IMR-90 (cell line): ENCODE results near the gene ARHGEF4. TPM values are rescaled to one million over a fixed set of nuclear protein-coding genes. Genes with fewer than 3 reads are reported as not detected.

Experiments used
- ATAC-seq: fragments of 200-7000 bp; cut with Tn5 transposase; 2 replicates; pipeline ENCODE4 v1.9.1; 2020; ENCODE audit warnings: low read depth, mild to moderate bottlenecking, moderate library complexity
- BruUV-seq: library from RNA; stranded (reverse); fragments of 400-500 nt; replicated peaks from 2 replicates; lab custom pipeline; 2021; lab: Mats Ljungman, UMichigan
- CTCF ChIA-PET: fragments of 300-600 bp; formaldehyde crosslinking; extraction: SDS; loops from one replicate; lab custom pipeline; 2021; ENCODE audit warnings: antibody characterized with exemption; lab: Yijun Ruan, JAX
- POLR2A ChIA-PET: fragments of 300-600 bp; sonication (Branson Sonifier 250); formaldehyde crosslinking; loops from one replicate; lab custom pipeline; 2022; ENCODE audit warnings: antibody characterized with exemption; ENCODE audit not compliant: unreplicated experiment; lab: Charles Lee
- DNase-seq: peaks from one replicate; pipeline ENCODE4 v3.0.0; 2013
- H2AFZ ChIP-seq: replicated peaks from 2 replicates; pipeline ENCODE3; 2013; ENCODE audit warnings: low read length, mild to moderate bottlenecking; ENCODE audit not compliant: poor library complexity
- H2AK5ac ChIP-seq: 2 replicates; pipeline ENCODE4 v1.6.1; 2013; ENCODE audit warnings: low read depth, low read length, inconsistent platforms
- H2AK9ac ChIP-seq: replicated peaks from 2 replicates; pipeline ENCODE3; 2013; ENCODE audit warnings: mild to moderate bottlenecking, low read depth, low read length, moderate library complexity; ENCODE audit not compliant: poor library complexity
- H2BK120ac ChIP-seq: 2 replicates; pipeline ENCODE4 v1.6.1; 2013; ENCODE audit warnings: low read depth, low read length, inconsistent platforms
- H2BK15ac ChIP-seq: 3 replicates; pipeline ENCODE4 v1.6.1; 2013; ENCODE audit warnings: low read depth, low read length, inconsistent platforms
- H2BK20ac ChIP-seq: 2 replicates; pipeline ENCODE4 v1.6.1; 2013; ENCODE audit warnings: low read depth, mild to moderate bottlenecking, inconsistent platforms, low read length, moderate library complexity
- H2BK5ac ChIP-seq: 2 replicates; pipeline ENCODE4 v1.6.1; 2013; ENCODE audit warnings: mild to moderate bottlenecking, low read depth, low read length, inconsistent platforms; ENCODE audit not compliant: poor library complexity, severe bottlenecking
- H3K14ac ChIP-seq: replicated peaks from 2 replicates; pipeline ENCODE4 v1.6.1; 2013; ENCODE audit warnings: low read depth, low read length, inconsistent platforms
- H3K18ac ChIP-seq: 2 replicates; pipeline ENCODE4 v1.6.1; 2013; ENCODE audit warnings: low read depth, low read length, control low read depth
- H3K23ac ChIP-seq: 2 replicates; pipeline ENCODE4 v1.6.1; 2013; ENCODE audit warnings: low read depth, low read length, inconsistent platforms
- H3K27ac ChIP-seq: 2 replicates; pipeline ENCODE4 v1.5.1; 2013; ENCODE audit warnings: mild to moderate bottlenecking, control low read depth, low read length; ENCODE audit not compliant: insufficient read depth
- H3K27me3 ChIP-seq: 2 replicates; pipeline ENCODE4 v1.6.1; 2013; ENCODE audit warnings: low read length; ENCODE audit not compliant: control insufficient read depth, insufficient read depth
- H3K36me3 ChIP-seq: 2 replicates; pipeline ENCODE4 v1.6.1; 2013; ENCODE audit warnings: low read length, mixed read lengths; ENCODE audit not compliant: control insufficient read depth, insufficient read depth
- H3K4ac ChIP-seq: 2 replicates; pipeline ENCODE4 v1.6.1; 2013; ENCODE audit warnings: low read depth, low read length, inconsistent platforms
- H3K4me1 ChIP-seq: 2 replicates; pipeline ENCODE4 v1.6.1; 2013; ENCODE audit warnings: low read length, mixed read lengths; ENCODE audit not compliant: control insufficient read depth, insufficient read depth
- H3K4me2 ChIP-seq: 2 replicates; pipeline ENCODE4 v1.6.1; 2013; ENCODE audit warnings: low read depth, mild to moderate bottlenecking, control low read depth, low read length, moderate library complexity
- H3K4me3 ChIP-seq: 2 replicates; pipeline ENCODE4 v1.5.1; 2013; ENCODE audit warnings: low read depth, mild to moderate bottlenecking, control low read depth, low read length, moderate library complexity; ENCODE audit not compliant: insufficient read depth
- H3K56ac ChIP-seq: 2 replicates; pipeline ENCODE4 v1.6.1; 2013; ENCODE audit warnings: low read length, inconsistent platforms; ENCODE audit not compliant: insufficient read depth; ENCODE audit errors: extremely low read depth
- H3K79me1 ChIP-seq, 2 experiments: 2 replicates each; pipeline ENCODE4 v1.6.1; 2013; ENCODE audit warnings: low read length in 2 of 2, inconsistent platforms in 1 of 2, low read depth in 1 of 2
- H3K9ac ChIP-seq: 2 replicates; pipeline ENCODE4 v1.6.1; 2013; ENCODE audit warnings: low read depth, low read length, control low read depth
- H3K9me1 ChIP-seq: 2 replicates; pipeline ENCODE4 v1.6.1; 2013; ENCODE audit warnings: low read length, inconsistent platforms; ENCODE audit not compliant: insufficient read depth
- H3K9me3 ChIP-seq: 2 replicates; pipeline ENCODE4 v1.6.1; 2013; ENCODE audit warnings: low read length; ENCODE audit not compliant: control insufficient read depth, insufficient read depth
- H4K20me1 ChIP-seq: 2 replicates; pipeline ENCODE4 v1.6.1; 2013; ENCODE audit warnings: low read length, inconsistent platforms; ENCODE audit not compliant: insufficient read depth
- H4K5ac ChIP-seq: 2 replicates; pipeline ENCODE4 v1.6.1; 2013; ENCODE audit warnings: mild to moderate bottlenecking, low read depth, low read length, control low read depth
- H4K8ac ChIP-seq, 2 experiments: 2 replicates each; pipeline ENCODE4 v1.6.1; 2013; ENCODE audit warnings: low read depth in 2 of 2, low read length in 2 of 2, control low read depth in 1 of 2, inconsistent platforms in 1 of 2
- H4K91ac ChIP-seq: 2 replicates; pipeline ENCODE4 v1.6.1; 2013; ENCODE audit warnings: low read depth, low read length, inconsistent platforms; ENCODE audit not compliant: insufficient read depth
- BHLHE40 ChIP-seq: fragments of 150-350 bp; IDR thresholded peaks from 2 replicates; pipeline ENCODE4 v1.6.1; 2016; ENCODE audit warnings: mild to moderate bottlenecking, low read depth, low read length
- CEBPB ChIP-seq: IDR thresholded peaks from 2 replicates; pipeline ENCODE4 v1.6.1; 2012; ENCODE audit warnings: low read depth, low read length, improper control_type of control experiment
- CHD1 ChIP-seq: IDR thresholded peaks from 2 replicates; pipeline ENCODE4 v1.6.1; 2012; ENCODE audit warnings: low read depth, low read length, improper control_type of control experiment
- CTCF ChIP-seq: conservative IDR thresholded peaks from 2 replicates; pipeline ENCODE4 v1.5.1; 2012; ENCODE audit warnings: mild to moderate bottlenecking, low read depth, low read length, improper control_type of control experiment
- ELK1 ChIP-seq: fragments of 150-350 bp; IDR thresholded peaks from 2 replicates; pipeline ENCODE4 v1.6.1; 2016; ENCODE audit warnings: low read depth, mild to moderate bottlenecking, low read length, moderate library complexity, borderline replicate concordance
- FOS ChIP-seq: fragments of 150-350 bp; IDR thresholded peaks from 2 replicates; pipeline ENCODE4 v1.6.1; 2016; ENCODE audit warnings: low read depth, low read length
- MAFK ChIP-seq: IDR thresholded peaks from 2 replicates; pipeline ENCODE4 v1.6.1; 2012; ENCODE audit warnings: low read depth, low read length, improper control_type of control experiment
- MAZ ChIP-seq: IDR thresholded peaks from 2 replicates; pipeline ENCODE4 v1.6.1; 2012; ENCODE audit warnings: low read depth, mild to moderate bottlenecking, low read length, improper control_type of control experiment, moderate library complexity, borderline replicate concordance
- MXI1 ChIP-seq: IDR thresholded peaks from 2 replicates; pipeline ENCODE4 v1.6.1; 2012; ENCODE audit warnings: low read depth, mild to moderate bottlenecking, low read length, moderate library complexity, borderline replicate concordance
- NFE2L2 ChIP-seq: fragments of 150-350 bp; IDR thresholded peaks from 2 replicates; pipeline ENCODE4 v1.6.1; 2016; ENCODE audit warnings: low read depth, mild to moderate bottlenecking, low read length
- POLR2A ChIP-seq: IDR thresholded peaks from 2 replicates; pipeline ENCODE4 v1.6.1; 2012; ENCODE audit warnings: mild to moderate bottlenecking, low read depth, low read length
- RAD21 ChIP-seq: IDR thresholded peaks from 2 replicates; pipeline ENCODE4 v1.6.1; 2012; ENCODE audit warnings: low read length, improper control_type of control experiment
- RCOR1 ChIP-seq: IDR thresholded peaks from 2 replicates; pipeline ENCODE4 v1.6.1; 2012; ENCODE audit warnings: mild to moderate bottlenecking, low read length, improper control_type of control experiment; ENCODE audit not compliant: insufficient replicate concordance
- RFX5 ChIP-seq: IDR thresholded peaks from 2 replicates; pipeline ENCODE4 v1.8.0; 2012; ENCODE audit warnings: low read depth, mild to moderate bottlenecking, low read length, moderate library complexity
- SMC3 ChIP-seq: fragments of 150-350 bp; IDR thresholded peaks from 2 replicates; pipeline ENCODE4 v1.6.1; 2016; ENCODE audit warnings: low read depth, mild to moderate bottlenecking, antibody characterized with exemption, low read length, moderate library complexity
- USF2 ChIP-seq: fragments of 150-350 bp; IDR thresholded peaks from 2 replicates; pipeline ENCODE4 v1.6.1; 2017; ENCODE audit warnings: mild to moderate bottlenecking, antibody characterized with exemption, low read length, low read depth
- WGBS, 2 experiments: methylation state at CpG; one replicate each; pipeline versions ENCODE4 v1.1.5 to v1.1.7; 2013; ENCODE audit warnings: missing lambda C conversion rate in 2 of 2; ENCODE audit not compliant: insufficient read length in 1 of 2; ENCODE audit errors: extremely low coverage in 2 of 2; 5-methylcytosine and 5-hydroxymethylcytosine counted together
- dilution Hi-C: fragments of 300-500 bp; cut with HindIII; formaldehyde crosslinking; loops from one replicate; pipeline ENCODE4 v1.14.3; 2018; ENCODE audit warnings: low sequenced_read_pairs; ENCODE audit not compliant: unreplicated experiment
- in situ Hi-C: fragments of 300-500 bp; cut with MboI; formaldehyde crosslinking; loops from 3 replicates; pipeline ENCODE4 v1.14.3; 2019; ENCODE audit warnings: low sequenced_read_pairs, inconsistent platforms, mixed read lengths
- intact Hi-C: fragments of 100-400 bp; cut with micrococcal nuclease; formaldehyde crosslinking; loops from 2 replicates; pipeline ENCODE4 v1.10.0; 2022
- polyA plus RNA-seq, 3 experiments: library from polyadenylated mRNA; depleted of rRNA; stranded (reverse); fragments of >200 nt; gene quantifications; 2 replicates each; pipeline ENCODE4 v1.2.3, GENCODE V29; 2012; ENCODE audit warnings: low replicate concordance in 1 of 3
- total RNA-seq: library from RNA; depleted of rRNA; stranded (reverse); fragments of >200 nt; gene quantifications from 2 replicates; pipeline ENCODE4 v1.2.3, GENCODE V29; 2012

ARHGEF4 gene
- total and polyA plus RNA-seq, 2 of the 4 experiments (the other 2 are of a cell fraction): 2.7 to 5.0 TPM

- no peaks in the 10 kb centered on the region for H3K9me1 ChIP-seq
- no peaks in the 10 kb centered on the region for H4K20me1 ChIP-seq
- TF ChIP-seq ELK1 (no peak), SMC3 (no peak), POLR2A (no peak), RCOR1 (no peak), CHD1 (no peak), MXI1 (no peak), USF2 (no peak), NFE2L2 (no peak), MAZ (no peak), FOS (no peak), RAD21 (no peak), RFX5 (no peak), CTCF (no peak), BHLHE40 (no peak), CEBPB (no peak), MAFK (no peak)
- no peak overlapping the region for H4K8ac ChIP-seq
- WGBS, 2 experiments: 100% methylated on average over 1 of the region's 8 CpGs; no CpG with 5 or more reads in 1 of the 2 experiments
- ATAC-seq (no peak), DNase-seq (no peak)
- H2AK5ac ChIP-seq: no peak overlapping the region
- no peak overlapping the region for H3K4me2 ChIP-seq
- no peak overlapping the region for H3K9ac ChIP-seq
- no peak overlapping the region for H3K4ac ChIP-seq
- no peaks in the 10 kb centered on the region for H3K36me3 ChIP-seq
- H3K9me3 ChIP-seq: peaks cover 6% of the 10 kb centered on the region; the same call in 1 of the 2 replicates
- H2AFZ ChIP-seq: no peak overlapping the region
- H3K56ac ChIP-seq: no peak overlapping the region
- no peaks in the 10 kb centered on the region for H3K4me1 ChIP-seq
- H4K5ac ChIP-seq: no peak overlapping the region
- dilution Hi-C loops: no loop called here
- H3K27ac ChIP-seq: no peak overlapping the region
- no peak overlapping the region for H3K4me3 ChIP-seq
- H2BK15ac ChIP-seq: no peak overlapping the region
- no TSS peak for BruUV-seq
- in situ Hi-C loops: no loop called here
- no peak overlapping the region for H2BK120ac ChIP-seq
- POLR2A ChIA-PET: no interaction called here
- no peak overlapping the region for H3K14ac ChIP-seq
- H3K18ac ChIP-seq: no peak overlapping the region
- no peak overlapping the region for H2AK9ac ChIP-seq
- H3K27me3 ChIP-seq: no peaks in the 10 kb centered on the region; the same call in none of the 2 replicates
- no peak overlapping the region for H2BK20ac ChIP-seq
- no peak overlapping the region for H3K23ac ChIP-seq
- CTCF ChIA-PET: no interaction called here
- H2BK5ac ChIP-seq: no peak overlapping the region
- no peak overlapping the region for H4K91ac ChIP-seq
- intact Hi-C loops: no loop called here
- no peaks in the 10 kb centered on the region for H3K79me1 ChIP-seq
These were observed 193.1 kb downstream of the ARHGEF4 start for GRCh38 chr2:131029812-131030211.
